Gastrocnemius medialis (tissue), 4 donors: Measurements from ENCODE around the gene YBEY.
"Not testable (repeated sequence)": the region's sequence is repeated elsewhere in the genome, so short reads cannot be mapped to it uniquely, and the experiment has no call there.

Experiments
- POLR2A ChIP-seq, 2 donors: fragments of 450-650 bp; IDR thresholded peaks; one replicate each; pipeline ENCODE4 v1.6.1; 2017; ENCODE audit warnings: antibody characterized with exemption in 2 of 2, mild to moderate bottlenecking in 2 of 2, moderate library complexity in 2 of 2
- TF ChIP-seq, protein P1 (sequence below), 5 experiments: fragments of 450-650 bp in 3 of 5; fragments of 200-600 bp in 2 of 5; sonication (generic) in 2 of 5; IDR thresholded peaks in 4 of 5; conservative IDR thresholded peaks in 1 of 5; 1 replicate in 4 of 5; 2 replicates in 1 of 5; pipeline ENCODE4 v1.5.1; 2016 to 2019; ENCODE audit warnings: antibody characterized with exemption in 5 of 5, mild to moderate bottlenecking in 3 of 5, moderate library complexity in 3 of 5

DNA sequence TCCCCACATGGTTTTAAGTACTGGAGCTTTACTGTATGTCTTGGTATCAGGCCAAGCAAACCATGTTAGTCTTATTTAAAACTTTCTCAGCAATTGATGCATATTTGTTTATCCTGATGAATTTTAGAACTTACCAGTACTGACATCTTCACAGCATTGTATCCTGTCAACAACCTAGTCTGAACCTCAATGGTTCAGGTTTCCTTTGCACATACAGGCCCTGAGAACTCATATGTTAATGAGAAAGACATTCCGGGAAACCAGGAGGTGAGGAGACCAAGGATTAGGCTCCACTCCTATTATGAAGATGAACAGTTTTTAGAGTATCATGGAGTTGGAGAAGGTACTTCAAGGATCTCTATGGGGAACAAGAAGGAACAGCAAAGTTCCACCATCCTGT is 44.6 kb upstream of the YBEY start:
- not testable (repeated sequence) for TF ChIP-seq POLR2A (IDR thresholded peaks at IDR 0.05)
- TF ChIP-seq, protein P1, sequence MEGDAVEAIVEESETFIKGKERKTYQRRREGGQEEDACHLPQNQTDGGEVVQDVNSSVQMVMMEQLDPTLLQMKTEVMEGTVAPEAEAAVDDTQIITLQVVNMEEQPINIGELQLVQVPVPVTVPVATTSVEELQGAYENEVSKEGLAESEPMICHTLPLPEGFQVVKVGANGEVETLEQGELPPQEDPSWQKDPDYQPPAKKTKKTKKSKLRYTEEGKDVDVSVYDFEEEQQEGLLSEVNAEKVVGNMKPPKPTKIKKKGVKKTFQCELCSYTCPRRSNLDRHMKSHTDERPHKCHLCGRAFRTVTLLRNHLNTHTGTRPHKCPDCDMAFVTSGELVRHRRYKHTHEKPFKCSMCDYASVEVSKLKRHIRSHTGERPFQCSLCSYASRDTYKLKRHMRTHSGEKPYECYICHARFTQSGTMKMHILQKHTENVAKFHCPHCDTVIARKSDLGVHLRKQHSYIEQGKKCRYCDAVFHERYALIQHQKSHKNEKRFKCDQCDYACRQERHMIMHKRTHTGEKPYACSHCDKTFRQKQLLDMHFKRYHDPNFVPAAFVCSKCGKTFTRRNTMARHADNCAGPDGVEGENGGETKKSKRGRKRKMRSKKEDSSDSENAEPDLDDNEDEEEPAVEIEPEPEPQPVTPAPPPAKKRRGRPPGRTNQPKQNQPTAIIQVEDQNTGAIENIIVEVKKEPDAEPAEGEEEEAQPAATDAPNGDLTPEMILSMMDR (IDR thresholded peaks at IDR 0.05 in 4 of 5, conservative IDR thresholded peaks at IDR 0.05 in 1 of 5): not testable (repeated sequence)
